Gastroesophageal sphincter (tissue), 4 donors: ENCODE results near the gene OXER1. TPM values are rescaled to one million over a fixed set of nuclear protein-coding genes. Genes with fewer than 3 reads are reported as not detected.

Source experiments
- ATAC-seq: fragments of 150-250 bp; one replicate; pipeline ENCODE4 v1.9.1; 2016; ENCODE audit warnings: mild to moderate bottlenecking, moderate library complexity
- H3K27ac ChIP-seq, 4 donors: fragments of 200-600 bp; sonication (generic) in 3 of 4; 1 replicate in 3 of 4; 2 replicates in 1 of 4; pipeline ENCODE4 v1.5.1; 2016 to 2019
- H3K27me3 ChIP-seq: fragments of 200-600 bp; sonication (generic); one replicate; pipeline ENCODE4 v1.5.1; 2019
- H3K36me3 ChIP-seq, 2 donors: fragments of 200-600 bp; sonication (generic); one replicate each; pipeline ENCODE4 v1.5.1; 2019; ENCODE audit warnings: control low read depth in 1 of 2
- H3K4me1 ChIP-seq, 3 donors: fragments of 200-600 bp; sonication (generic); 1 replicate in 2 of 3; 2 replicates in 1 of 3; pipeline ENCODE4 v1.5.1; 2016 to 2019; ENCODE audit warnings: control low read depth in 2 of 3
- H3K4me3 ChIP-seq, 2 donors: fragments of 200-600 bp; sonication (generic); one replicate each; pipeline ENCODE4 v1.5.1; 2019; ENCODE audit warnings: mild to moderate bottlenecking in 1 of 2, moderate library complexity in 1 of 2
- H3K9me3 ChIP-seq, 3 donors: fragments of 200-600 bp; sonication (generic); one replicate each; pipeline ENCODE4 v1.5.1; 2017 to 2019; ENCODE audit warnings: control low read depth in 2 of 3
- CTCF ChIP-seq, 4 experiments: fragments of 200-600 bp in 2 of 4; fragments of 450-650 bp in 2 of 4; sonication (generic) in 1 of 4; IDR thresholded peaks; one replicate each; pipeline ENCODE4 v1.5.1; 2017 to 2019; ENCODE audit warnings: antibody characterized with exemption in 4 of 4, mild to moderate bottlenecking in 2 of 4, moderate library complexity in 2 of 4
- EP300 ChIP-seq: sonication (generic); formaldehyde crosslinking; IDR thresholded peaks from one replicate; pipeline ENCODE4 v1.6.1; 2017; ENCODE audit warnings: antibody characterized with exemption, mild to moderate bottlenecking
- POLR2A ChIP-seq, 2 donors: fragments of 450-650 bp; IDR thresholded peaks; one replicate each; pipeline ENCODE4 v1.6.1; 2017; ENCODE audit warnings: antibody characterized with exemption in 2 of 2, mild to moderate bottlenecking in 2 of 2, moderate library complexity in 1 of 2
- POLR2AphosphoS5 ChIP-seq: sonication (generic); formaldehyde crosslinking; IDR thresholded peaks from one replicate; pipeline ENCODE4 v1.6.1; 2017; ENCODE audit warnings: antibody characterized with exemption
- WGBS, 2 donors: methylation state at CpG; one replicate each; pipeline ENCODE4 v1.1.5; 2018; ENCODE audit warnings: low coverage in 1 of 2; 5-methylcytosine and 5-hydroxymethylcytosine counted together
- total RNA-seq, 4 donors: library from RNA; depleted of rRNA; stranded (reverse); fragments of >200 nt; gene quantifications; one replicate each; pipeline ENCODE4 v1.1.0, GENCODE V29; 2016

OXER1 gene
- 1 to 10 TPM in 2 of 4 donors, under 1 TPM in 2; 0.37 to 2.3 (median 1.2) TPM for total RNA-seq

GRCh38 chr2:42764096-42764495, at the start of gene OXER1:
Gene OXER1, minus strand, starts transcription at chr2:42764135. Its CDS starts 73 bp downstream, at chr2:42764062.
- TF ChIP-seq CTCF (IDR thresholded peaks at IDR 0.05) (no peak), EP300 (no peak), POLR2AphosphoS5 (no peak), POLR2A (IDR thresholded peaks at IDR 0.05) (no peak)
- ATAC-seq = no peak
- 80% methylated on average over 1 of the region's 5 CpGs; no CpG with 5 or more reads in 1 of the 2 donors for WGBS, 2 donors
- Histone ChIP-seq H3K4me1 (no peaks in the 10 kb centered on the region), H3K27ac (no peak within 1 kb of the TSS), H3K9me3 (no peaks in the 10 kb centered on the region), H3K27me3 (no peaks in the 10 kb centered on the region), H3K36me3 (peaks cover 0 to 25% of the 10 kb centered on the region in 2 donors), H3K4me3 (no peak within 1 kb of the TSS)

- 0 to 29% methylated on average over 1 of the region's 1 CpG for WGBS, 2 donors
- no peak overlapping the region for H3K27ac ChIP-seq
- H3K4me1 ChIP-seq = peaks cover 2 to 25% (median 7%) of the 10 kb centered on the region in 3 donors
- no peaks in the 10 kb centered on the region for H3K36me3 ChIP-seq
- no peak overlapping the region for H3K4me3 ChIP-seq
- H3K9me3 ChIP-seq = no peaks in the 10 kb centered on the region
- TF ChIP-seq POLR2AphosphoS5 (no peak), CTCF (IDR thresholded peaks at IDR 0.05) (peak; percentile 39 to 58 (median 56)), POLR2A (IDR thresholded peaks at IDR 0.05) (no peak), EP300 (no peak)
- ATAC-seq = no peak
- no peaks in the 10 kb centered on the region for H3K27me3 ChIP-seq
These were observed 49.1 kb upstream of the OXER1 start for GRCh38 chr2:42812899-42813479.

GRCh38 chr2:42810971-42811811, 47.3 kb upstream of the OXER1 start:
- H3K4me1 ChIP-seq = peaks cover 2 to 25% (median 7%) of the 10 kb centered on the region in 3 donors
- H3K27ac ChIP-seq = peak overlapping the region; percentile 90 to 99 (median 98)
- ATAC-seq = peak; percentile 7
- H3K9me3 ChIP-seq = no peaks in the 10 kb centered on the region
- no peaks in the 10 kb centered on the region for H3K27me3 ChIP-seq
- WGBS, 2 donors = 0 to 2% methylated on average over 4 to 16 of the region's 51 CpGs
- TF ChIP-seq EP300 (no peak), POLR2A (IDR thresholded peaks at IDR 0.05) (peak; percentile 32 to 40), POLR2AphosphoS5 (peak; percentile 51)
- no peaks in the 10 kb centered on the region for H3K36me3 ChIP-seq
- peak overlapping the region; percentile 52 to 69 for H3K4me3 ChIP-seq

- TF ChIP-seq CTCF (IDR thresholded peaks at IDR 0.05) (peak in 1 of 4 experiments; percentile 3), POLR2A (IDR thresholded peaks at IDR 0.05) (peak; percentile 90 to 93), EP300 (no peak), POLR2AphosphoS5 (no peak)
- WGBS, 2 donors = 0% methylated on average over 4 to 12 of the region's 83 CpGs
These were observed 46.4 kb upstream of the OXER1 start for GRCh38 chr2:42810121-42810970.

GRCh38 chr2:42809819-42810120, 45.8 kb upstream of the OXER1 start:
- ATAC-seq = peak; percentile 80
- H3K27ac ChIP-seq = peak overlapping the region; percentile 90 to 99 (median 98)

More at GRCh38 chr2:42810121-42810970, 46.4 kb upstream of the OXER1 start:
- Histone ChIP-seq H3K36me3 (no peaks in the 10 kb centered on the region), H3K27ac (peak overlapping the region; percentile 90 to 99 (median 98)), H3K4me1 (peaks cover 2 to 25% (median 7%) of the 10 kb centered on the region in 3 donors), H3K9me3 (no peaks in the 10 kb centered on the region), H3K27me3 (no peaks in the 10 kb centered on the region), H3K4me3 (peak overlapping the region; percentile 52 to 69)
- peak; percentile 94 for ATAC-seq

More at GRCh38 chr2:42809819-42810120, 45.8 kb upstream of the OXER1 start:
- H3K9me3 ChIP-seq = no peaks in the 10 kb centered on the region
- H3K27me3 ChIP-seq = no peaks in the 10 kb centered on the region
- TF ChIP-seq CTCF (IDR thresholded peaks at IDR 0.05) (peak in 3 of 4 experiments; percentile 45 to 70 (median 62)), POLR2A (IDR thresholded peaks at IDR 0.05) (no peak), EP300 (no peak), POLR2AphosphoS5 (peak; percentile 3)
- H3K4me1 ChIP-seq = peaks cover 2 to 25% (median 7%) of the 10 kb centered on the region in 3 donors
- 0% methylated on average over 1 of the region's 35 CpGs; no CpG with 5 or more reads in 1 of the 2 donors for WGBS, 2 donors
- H3K36me3 ChIP-seq = no peaks in the 10 kb centered on the region
- peak overlapping the region; percentile 52 to 69 for H3K4me3 ChIP-seq
